ENCODE data around the gene TOPAZ1. TPM values are rescaled to one million over a fixed set of nuclear protein-coding genes. Genes with fewer than 3 reads are reported as not detected.
A peak's percentile ranks its signal among the peaks of the same experiment; 100 is the strongest.

Gene TOPAZ1
- total RNA-seq, 4 donors from 2014 or later = not detected

GRCh38 chr3:44235604-44236484 is 5.8 kb upstream of the TOPAZ1 start:
- Histone ChIP-seq H3K9me3 (no peaks in the 10 kb centered on the region), H3K27ac (no peak overlapping the region), H3K36me3 (no peaks in the 10 kb centered on the region), H3K4me1 (no peaks in the 10 kb centered on the region), H3K4me3 (no peak overlapping the region), H3K27me3 (no peaks in the 10 kb centered on the region)
- DNase-seq (ENCODE audit: low spot score in 2 of 2) = peak; percentile 67 to 81
- WGBS = 38% methylated on average over 16 of the region's 16 CpGs
- TF ChIP-seq POLR2A (IDR thresholded peaks at IDR 0.05) = no peak
- TF ChIP-seq CTCF (IDR thresholded peaks at IDR 0.05) = peak; percentile 57 to 74

- no peak for DNase-seq (ENCODE audit: low spot score in 2 of 2)
- TF ChIP-seq POLR2AphosphoS5 (IDR thresholded peaks at IDR 0.05) = no peak
- TF ChIP-seq POLR2A (IDR thresholded peaks at IDR 0.05) = no peak
- no peak for TF ChIP-seq EP300 (IDR thresholded peaks at IDR 0.05)
- TF ChIP-seq CTCF (IDR thresholded peaks at IDR 0.05) = no peak
- Histone ChIP-seq H3K4me1 (no peaks in the 10 kb centered on the region), H3K36me3 (no peaks in the 10 kb centered on the region), H3K9me3 (no peaks in the 10 kb centered on the region), H3K27ac (no peak overlapping the region), H3K27me3 (no peaks in the 10 kb centered on the region), H3K4me3 (no peak overlapping the region)
- 57% methylated on average over 4 of the region's 4 CpGs for WGBS
Measured at GRCh38 chr3:44236485-44236908, 5.2 kb upstream of the TOPAZ1 start.

GRCh38 chr3:44237161-44237560 is 4.5 kb upstream of the TOPAZ1 start:
- Histone ChIP-seq H3K9me3 (no peaks in the 10 kb centered on the region), H3K36me3 (no peaks in the 10 kb centered on the region), H3K4me3 (no peak overlapping the region), H3K4me1 (no peaks in the 10 kb centered on the region), H3K27me3 (no peaks in the 10 kb centered on the region), H3K27ac (no peak overlapping the region)
- 75% methylated on average over 2 of the region's 2 CpGs for WGBS
- TF ChIP-seq POLR2A (IDR thresholded peaks at IDR 0.05) (no peak), POLR2AphosphoS5 (IDR thresholded peaks at IDR 0.05) (no peak), CTCF (IDR thresholded peaks at IDR 0.05) (no peak), EP300 (IDR thresholded peaks at IDR 0.05) (no peak)
- DNase-seq (ENCODE audit: low spot score in 2 of 2) = no peak

- Histone ChIP-seq H3K9me3 (no peaks in the 10 kb centered on the region), H3K27me3 (no peaks in the 10 kb centered on the region), H3K36me3 (no peaks in the 10 kb centered on the region), H3K4me1 (no peaks in the 10 kb centered on the region), H3K27ac (no peak overlapping the region), H3K4me3 (no peak overlapping the region)
- TF ChIP-seq EP300 (IDR thresholded peaks at IDR 0.05) (no peak), POLR2AphosphoS5 (IDR thresholded peaks at IDR 0.05) (no peak), POLR2A (IDR thresholded peaks at IDR 0.05) (no peak)
- 89% methylated on average over 3 of the region's 3 CpGs for WGBS
- no peak for DNase-seq (ENCODE audit: low spot score in 2 of 2)
Measured at GRCh38 chr3:44237665-44238064, 4.0 kb upstream of the TOPAZ1 start.

GRCh38 chr3:44238889-44239288 is 2.8 kb upstream of the TOPAZ1 start:
- Histone ChIP-seq H3K27me3 (no peaks in the 10 kb centered on the region), H3K36me3 (no peaks in the 10 kb centered on the region), H3K4me3 (no peak overlapping the region), H3K27ac (no peak overlapping the region), H3K9me3 (no peaks in the 10 kb centered on the region), H3K4me1 (no peaks in the 10 kb centered on the region)
- 41% methylated on average over 2 of the region's 2 CpGs for WGBS
- DNase-seq (ENCODE audit: low spot score in 2 of 2) = no peak
- TF ChIP-seq CTCF (IDR thresholded peaks at IDR 0.05) (no peak), POLR2AphosphoS5 (IDR thresholded peaks at IDR 0.05) (no peak), EP300 (IDR thresholded peaks at IDR 0.05) (no peak), POLR2A (IDR thresholded peaks at IDR 0.05) (no peak)

Measured in suprapubic skin (tissue), 4 donors.